ENCODE data around the gene DMBX1.

Gene DMBX1

GRCh38 chr1:46506470-46507219 lies 17.0 kb downstream of the DMBX1 start:
- no peak for FAIRE-seq

- no peak for FAIRE-seq
Observed at GRCh38 chr1:46508757-46509156, 19.1 kb downstream of the DMBX1 start.

GRCh38 chr1:46510341-46510997 lies 20.8 kb downstream of the DMBX1 start:
- FAIRE-seq = no peak

- FAIRE-seq = no peak
Observed at GRCh38 chr1:46510998-46511365, 21.3 kb downstream of the DMBX1 start.

GRCh38 chr1:46512135-46512791 lies 22.6 kb downstream of the DMBX1 start:
- FAIRE-seq = no peak

- FAIRE-seq = no peak
Observed at GRCh38 chr1:46512792-46513190, 23.2 kb downstream of the DMBX1 start.

- no peak for FAIRE-seq
Observed at GRCh38 chr1:46513536-46513935, 23.9 kb downstream of the DMBX1 start.

GRCh38 chr1:46515576-46515975 lies 25.9 kb downstream of the DMBX1 start:
- no peak for FAIRE-seq

- FAIRE-seq = no peak
Observed at GRCh38 chr1:46516200-46516950, 26.7 kb downstream of the DMBX1 start.

- FAIRE-seq = no peak
Observed at GRCh38 chr1:46517010-46517600, 27.5 kb downstream of the DMBX1 start.

GRCh38 chr1:46517932-46518498 lies 28.4 kb downstream of the DMBX1 start:
- FAIRE-seq = no peak

GRCh38 chr1:46519209-46519608 lies 29.6 kb downstream of the DMBX1 start:
- no peak for FAIRE-seq

- no peak for FAIRE-seq
Observed at GRCh38 chr1:46520063-46520911, 30.7 kb downstream of the DMBX1 start.

GRCh38 chr1:46521414-46521813 lies 31.8 kb downstream of the DMBX1 start:
- no peak for FAIRE-seq

GRCh38 chr1:46522184-46522968 lies 32.7 kb downstream of the DMBX1 start:
- no peak for FAIRE-seq

- FAIRE-seq = no peak
Observed at GRCh38 chr1:46522969-46523320, 33.3 kb downstream of the DMBX1 start.

- no peak for FAIRE-seq
Observed at GRCh38 chr1:46523496-46524353, 34.1 kb downstream of the DMBX1 start.

GRCh38 chr1:46524843-46525242 lies 35.2 kb downstream of the DMBX1 start:
- no peak for FAIRE-seq

GRCh38 chr1:46525253-46525983 lies 35.8 kb downstream of the DMBX1 start:
- FAIRE-seq = no peak
